Measurements from ENCODE around the gene NPNT.

DNA sequence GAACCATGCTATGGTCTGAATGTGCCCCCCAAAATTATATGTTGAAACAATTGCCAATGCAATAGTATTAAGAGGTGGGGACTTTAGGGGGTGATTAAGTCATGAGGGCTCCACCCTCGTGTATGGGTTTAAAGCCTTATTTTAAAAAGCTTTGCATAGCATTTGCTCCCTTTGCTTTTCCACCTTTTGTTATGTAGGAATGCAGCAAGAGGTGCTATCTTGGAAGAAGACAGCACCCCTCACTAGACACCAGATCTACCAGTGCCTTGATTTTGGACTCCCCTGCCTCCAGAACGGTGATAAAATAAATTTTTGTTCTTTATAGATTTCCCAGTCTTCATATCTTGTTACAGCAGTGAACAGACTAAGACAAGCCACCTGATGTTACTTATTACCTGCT is 23.3 kb upstream of the NPNT start:
- TF ChIP-seq RAD21 (IDR thresholded peaks at IDR 0.05; ENCODE audit: low read depth) (no peak), NFIC (IDR thresholded peaks at IDR 0.05) (no peak), TEAD4 (IDR thresholded peaks at IDR 0.05) (no peak), USF1 (IDR thresholded peaks at IDR 0.05) (no peak), EGR1 (IDR thresholded peaks at IDR 0.05) (no peak), CEBPB (IDR thresholded peaks at IDR 0.05) (no peak), FOXM1 (IDR thresholded peaks at IDR 0.05; ENCODE audit: borderline replicate concordance, low read depth) (no peak), YY1 (IDR thresholded peaks at IDR 0.05; ENCODE audit: low read depth) (no peak), CREB1 (IDR thresholded peaks at IDR 0.05; ENCODE audit: low read depth) (no peak), TCF12 (IDR thresholded peaks at IDR 0.05; ENCODE audit: low read depth) (no peak), ZBTB7A (IDR thresholded peaks at IDR 0.05; ENCODE audit: low read depth) (no peak), TAF1 (IDR thresholded peaks at IDR 0.05; ENCODE audit: low read depth) (no peak)
- TF ChIP-seq, protein P1, sequence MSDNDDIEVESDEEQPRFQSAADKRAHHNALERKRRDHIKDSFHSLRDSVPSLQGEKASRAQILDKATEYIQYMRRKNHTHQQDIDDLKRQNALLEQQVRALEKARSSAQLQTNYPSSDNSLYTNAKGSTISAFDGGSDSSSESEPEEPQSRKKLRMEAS (IDR thresholded peaks at IDR 0.05) = no peak
- TF ChIP-seq, protein P2, sequence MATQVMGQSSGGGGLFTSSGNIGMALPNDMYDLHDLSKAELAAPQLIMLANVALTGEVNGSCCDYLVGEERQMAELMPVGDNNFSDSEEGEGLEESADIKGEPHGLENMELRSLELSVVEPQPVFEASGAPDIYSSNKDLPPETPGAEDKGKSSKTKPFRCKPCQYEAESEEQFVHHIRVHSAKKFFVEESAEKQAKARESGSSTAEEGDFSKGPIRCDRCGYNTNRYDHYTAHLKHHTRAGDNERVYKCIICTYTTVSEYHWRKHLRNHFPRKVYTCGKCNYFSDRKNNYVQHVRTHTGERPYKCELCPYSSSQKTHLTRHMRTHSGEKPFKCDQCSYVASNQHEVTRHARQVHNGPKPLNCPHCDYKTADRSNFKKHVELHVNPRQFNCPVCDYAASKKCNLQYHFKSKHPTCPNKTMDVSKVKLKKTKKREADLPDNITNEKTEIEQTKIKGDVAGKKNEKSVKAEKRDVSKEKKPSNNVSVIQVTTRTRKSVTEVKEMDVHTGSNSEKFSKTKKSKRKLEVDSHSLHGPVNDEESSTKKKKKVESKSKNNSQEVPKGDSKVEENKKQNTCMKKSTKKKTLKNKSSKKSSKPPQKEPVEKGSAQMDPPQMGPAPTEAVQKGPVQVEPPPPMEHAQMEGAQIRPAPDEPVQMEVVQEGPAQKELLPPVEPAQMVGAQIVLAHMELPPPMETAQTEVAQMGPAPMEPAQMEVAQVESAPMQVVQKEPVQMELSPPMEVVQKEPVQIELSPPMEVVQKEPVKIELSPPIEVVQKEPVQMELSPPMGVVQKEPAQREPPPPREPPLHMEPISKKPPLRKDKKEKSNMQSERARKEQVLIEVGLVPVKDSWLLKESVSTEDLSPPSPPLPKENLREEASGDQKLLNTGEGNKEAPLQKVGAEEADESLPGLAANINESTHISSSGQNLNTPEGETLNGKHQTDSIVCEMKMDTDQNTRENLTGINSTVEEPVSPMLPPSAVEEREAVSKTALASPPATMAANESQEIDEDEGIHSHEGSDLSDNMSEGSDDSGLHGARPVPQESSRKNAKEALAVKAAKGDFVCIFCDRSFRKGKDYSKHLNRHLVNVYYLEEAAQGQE (IDR thresholded peaks at IDR 0.05; ENCODE audit: low read depth) = no peak

Data from Ishikawa (cell line).